H1 (cell line): ENCODE data around the gene BTNL2.

Experiments used
- CTCF ChIP-seq, 3 experiments: IDR thresholded peaks; 1 replicate in 2 of 3; 2 replicates in 1 of 3; pipeline versions ENCODE4 v1.5.1 to v1.6.1; 2011; ENCODE audit warnings: low read length in 3 of 3, mild to moderate bottlenecking in 3 of 3, inconsistent platforms in 2 of 3, low read depth in 1 of 3, moderate library complexity in 1 of 3; ENCODE audit not compliant: insufficient read depth in 1 of 3; ENCODE audit errors: control extremely low read depth in 1 of 3
- EGR1 ChIP-seq: IDR thresholded peaks from 2 replicates; pipeline ENCODE4 v1.6.1; 2011; ENCODE audit warnings: low read depth, low read length, borderline replicate concordance
- EP300 ChIP-seq, 2 experiments: IDR thresholded peaks; 1 replicate in 1 of 2; 2 replicates in 1 of 2; pipeline ENCODE4 v1.6.1; 2011 to 2012; ENCODE audit warnings: low read depth in 2 of 2, low read length in 2 of 2, mild to moderate bottlenecking in 2 of 2, borderline replicate concordance in 1 of 2, inconsistent platforms in 1 of 2, moderate library complexity in 1 of 2
- EZH2 ChIP-seq: fragments of 200-600 bp; sonication (generic); IDR thresholded peaks from 2 replicates; pipeline ENCODE4 v1.7.1; 2012; ENCODE audit warnings: low read depth, mild to moderate bottlenecking, moderate library complexity, low read length, inconsistent platforms; ENCODE audit not compliant: severe bottlenecking
- GABPA ChIP-seq: IDR thresholded peaks from 2 replicates; pipeline ENCODE4 v1.6.1; 2011; ENCODE audit warnings: mild to moderate bottlenecking, low read length, moderate library complexity, borderline replicate concordance; ENCODE audit not compliant: insufficient read depth
- POLR2A ChIP-seq, 2 experiments: IDR thresholded peaks; 1 replicate in 1 of 2; 2 replicates in 1 of 2; pipeline ENCODE4 v1.6.1; 2011; ENCODE audit warnings: low read depth in 2 of 2, low read length in 2 of 2, mild to moderate bottlenecking in 2 of 2; ENCODE audit errors: control extremely low read depth in 1 of 2
- POLR2AphosphoS5 ChIP-seq: IDR thresholded peaks from 2 replicates; pipeline ENCODE4 v1.6.1; 2011; ENCODE audit warnings: low read depth, low read length
- RAD21 ChIP-seq, 2 experiments: IDR thresholded peaks in 1 of 2; conservative IDR thresholded peaks in 1 of 2; 2 replicates each; pipeline ENCODE4 v1.6.1; 2011; ENCODE audit warnings: low read depth in 2 of 2, low read length in 2 of 2, improper control_type of control experiment in 1 of 2, inconsistent platforms in 1 of 2, mild to moderate bottlenecking in 1 of 2, moderate library complexity in 1 of 2
- RNF2 ChIP-seq: fragments of 200-900, 300-1000 bp; sonication (generic); IDR thresholded peaks from 2 replicates; pipeline ENCODE4 v1.7.1; 2016; ENCODE audit warnings: borderline replicate concordance, low read depth, mild to moderate bottlenecking, antibody characterized with exemption, low read length; ENCODE audit not compliant: poor library complexity, severe bottlenecking; ENCODE audit errors: missing control alignments
- RXRA ChIP-seq: IDR thresholded peaks from 2 replicates; pipeline ENCODE4 v1.6.1; 2011; ENCODE audit warnings: low read depth, mild to moderate bottlenecking, low read length, moderate library complexity; ENCODE audit not compliant: insufficient read depth
- SIN3A ChIP-seq, 2 experiments: IDR thresholded peaks in 1 of 2; conservative IDR thresholded peaks in 1 of 2; 2 replicates each; pipeline ENCODE4 v1.6.1; 2011 to 2012; ENCODE audit warnings: low read length in 2 of 2, improper control_type of control experiment in 1 of 2, low read depth in 1 of 2, mild to moderate bottlenecking in 1 of 2
- TCF12 ChIP-seq: IDR thresholded peaks from 2 replicates; pipeline ENCODE4 v1.6.1; 2011; ENCODE audit warnings: low read depth, mild to moderate bottlenecking, low read length
- TEAD4 ChIP-seq: IDR thresholded peaks from 2 replicates; pipeline ENCODE4 v1.6.1; 2012; ENCODE audit warnings: low read depth, low read length, inconsistent platforms, mixed read lengths

- TF ChIP-seq TCF12 (no peak), CTCF (IDR thresholded peaks at IDR 0.05; ENCODE audit: control extremely low read depth in 1 of 3, insufficient read depth in 1 of 3, low read depth in 1 of 3, low read length in 3 of 3) (no peak), POLR2AphosphoS5 (no peak), GABPA (no peak), EP300 (IDR thresholded peaks at IDR 0.05; ENCODE audit: borderline replicate concordance in 1 of 2, low read depth in 2 of 2, low read length in 2 of 2) (no peak), TEAD4 (no peak), RNF2 (no peak), EZH2 (no peak), RXRA (no peak), RAD21 (IDR thresholded peaks at IDR 0.05 in 1 of 2, conservative IDR thresholded peaks at IDR 0.05 in 1 of 2; ENCODE audit: low read depth in 2 of 2, low read length in 2 of 2) (no peak), SIN3A (conservative IDR thresholded peaks at IDR 0.05 in 1 of 2, IDR thresholded peaks at IDR 0.05 in 1 of 2; ENCODE audit: low read depth in 1 of 2, low read length in 2 of 2) (no peak), POLR2A (IDR thresholded peaks at IDR 0.05; ENCODE audit: control extremely low read depth in 1 of 2, low read depth in 2 of 2, low read length in 2 of 2) (no peak), EGR1 (no peak)
These were observed 36.1 kb upstream of the BTNL2 start for GRCh38 chr6:32442977-32443552.
